ENCODE measurements around the gene CLDND1.

CLDND1 gene

DNA sequence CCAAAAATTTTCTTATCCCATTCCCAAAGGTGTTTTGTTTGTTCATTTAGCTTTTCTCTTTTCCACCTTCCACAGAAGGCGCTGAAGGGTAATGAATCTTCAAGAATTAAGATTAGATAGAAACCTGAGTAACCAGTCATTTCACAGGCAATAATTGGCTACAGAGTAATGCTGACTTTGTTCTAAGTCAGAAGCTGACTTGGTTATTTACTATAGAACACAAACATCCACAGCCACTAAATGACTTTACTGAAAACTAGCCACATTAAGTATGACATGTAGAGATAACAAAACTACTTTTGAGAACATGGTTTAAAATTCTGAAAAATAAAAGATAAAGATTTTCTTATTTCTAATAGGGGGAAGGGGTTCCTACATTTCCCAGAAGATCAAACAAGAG, 7.8 kb downstream of the CLDND1 start:
- intact Hi-C loops (cut with micrococcal nuclease), result no loop called here
- H3K36me3 Mint-ChIP-seq (ENCODE audit: low read depth), result peaks cover 68% of the 10 kb centered on the region

DNA sequence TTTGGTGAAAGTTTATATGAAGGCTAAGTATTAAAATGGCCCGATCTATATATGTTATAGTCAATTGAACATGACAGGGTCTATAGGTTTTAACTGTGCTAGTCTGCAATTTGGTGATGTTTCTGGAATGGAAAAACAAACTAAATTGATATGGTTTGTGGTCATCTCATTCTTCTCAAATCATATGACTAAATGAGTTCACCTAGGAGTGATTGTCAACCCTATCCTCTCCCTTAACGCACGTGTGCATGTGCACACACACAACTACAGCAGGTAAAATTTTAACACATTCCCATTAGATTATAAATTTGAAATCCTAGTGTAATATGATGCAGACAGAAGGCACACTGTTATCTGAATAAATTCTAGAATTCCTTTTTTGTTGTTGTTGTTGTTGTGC, 9.0 kb downstream of the CLDND1 start:
- Mint-ChIP-seq H3K9me3 (no peaks in the 10 kb centered on the region), H3K4me3 (no peak overlapping the region), H3K27ac (no peak overlapping the region), H3K27me3 (no peaks in the 10 kb centered on the region), H3K4me1 (ENCODE audit: low read depth) (peaks cover under 1% of the 10 kb centered on the region), H3K36me3 (ENCODE audit: low read depth) (peaks cover 56% of the 10 kb centered on the region)
- intact Hi-C loops (cut with micrococcal nuclease), result no loop called here

More for the DNA sequence above, 7.8 kb downstream of the CLDND1 start:
- no peak overlapping the region for H3K4me3 Mint-ChIP-seq
- H3K4me1 Mint-ChIP-seq (ENCODE audit: low read depth), result peaks cover 13% of the 10 kb centered on the region
- no peaks in the 10 kb centered on the region for H3K27me3 Mint-ChIP-seq
- no peak overlapping the region for H3K27ac Mint-ChIP-seq
- H3K9me3 Mint-ChIP-seq, result no peaks in the 10 kb centered on the region

DNA sequence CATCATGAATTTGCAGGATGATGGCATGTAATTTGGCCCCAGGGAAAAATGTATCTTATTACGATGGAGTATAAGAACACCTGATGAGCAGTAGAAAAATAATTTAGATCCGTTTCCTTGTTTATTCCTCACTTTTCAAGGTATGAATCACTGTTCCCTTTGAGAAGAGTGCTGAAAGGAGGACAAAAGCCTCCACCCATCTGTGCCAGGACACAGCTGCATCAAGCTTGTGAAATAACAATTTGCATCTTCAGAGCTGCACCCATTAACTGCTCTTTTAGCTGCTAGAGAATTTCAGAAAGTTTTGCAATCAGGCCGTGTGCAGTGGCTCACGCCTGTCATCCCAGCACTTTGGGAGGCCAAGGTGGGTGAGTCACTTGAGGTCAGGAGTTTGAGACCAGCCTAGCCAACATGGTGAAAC, 9.6 kb downstream of the CLDND1 start:
- no peak overlapping the region for H3K27ac Mint-ChIP-seq
- intact Hi-C loops (cut with micrococcal nuclease), result no loop called here
- H3K36me3 Mint-ChIP-seq (ENCODE audit: low read depth), result peaks cover 49% of the 10 kb centered on the region
- no peaks in the 10 kb centered on the region for H3K4me1 Mint-ChIP-seq (ENCODE audit: low read depth)
- H3K27me3 Mint-ChIP-seq, result no peaks in the 10 kb centered on the region
- H3K4me3 Mint-ChIP-seq, result no peak overlapping the region
- no peaks in the 10 kb centered on the region for H3K9me3 Mint-ChIP-seq

DNA sequence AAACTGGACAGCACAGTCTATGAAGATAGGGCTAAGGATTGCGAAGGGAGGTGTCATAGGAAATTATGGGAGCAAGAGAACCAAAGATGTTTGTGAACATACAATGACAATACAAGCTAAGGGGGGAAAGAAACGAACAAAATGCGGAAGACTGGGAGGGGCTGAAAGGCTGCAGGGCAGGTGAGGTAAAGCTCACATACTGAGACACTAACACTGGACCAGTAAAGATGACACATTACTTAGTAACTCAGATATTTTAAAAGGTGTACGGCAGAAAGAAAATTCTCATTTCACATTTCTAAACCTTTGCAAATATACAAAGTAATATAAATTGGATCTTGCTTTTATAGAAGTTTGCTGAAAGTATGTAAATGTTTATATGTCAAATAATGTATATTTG, 10.1 kb downstream of the CLDND1 start:
- H3K36me3 Mint-ChIP-seq (ENCODE audit: low read depth), result peaks cover 48% of the 10 kb centered on the region
- no peaks in the 10 kb centered on the region for H3K9me3 Mint-ChIP-seq
- intact Hi-C loops (cut with micrococcal nuclease), result no loop called here
- H3K27ac Mint-ChIP-seq, result no peak overlapping the region
- no peaks in the 10 kb centered on the region for H3K27me3 Mint-ChIP-seq
- H3K4me3 Mint-ChIP-seq, result no peak overlapping the region
- no peaks in the 10 kb centered on the region for H3K4me1 Mint-ChIP-seq (ENCODE audit: low read depth)

DNA sequence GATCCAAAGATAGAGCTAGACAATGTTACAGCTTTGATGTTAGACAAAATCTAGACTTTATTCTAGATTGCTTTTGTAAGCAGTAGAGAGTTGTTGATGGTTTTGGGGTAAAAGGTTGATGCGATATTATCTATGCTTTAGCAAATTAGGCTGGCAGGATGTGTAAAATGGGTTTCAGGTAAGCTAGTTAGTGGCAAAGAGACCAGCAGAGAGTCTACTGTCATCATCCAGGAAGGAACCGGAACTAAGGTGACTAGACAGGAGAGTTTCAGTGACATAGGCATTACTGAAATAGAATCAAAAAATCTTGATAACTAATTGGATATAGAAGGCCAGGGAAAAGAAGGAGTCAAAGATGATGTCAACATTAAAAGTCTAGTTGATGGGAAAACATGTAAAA, 14.1 kb downstream of the CLDND1 start:
- intact Hi-C loops (cut with micrococcal nuclease), result no loop called here
- no peak overlapping the region for H3K4me3 Mint-ChIP-seq
- H3K9me3 Mint-ChIP-seq, result no peaks in the 10 kb centered on the region
- H3K36me3 Mint-ChIP-seq (ENCODE audit: low read depth), result peaks cover 25% of the 10 kb centered on the region
- no peaks in the 10 kb centered on the region for H3K4me1 Mint-ChIP-seq (ENCODE audit: low read depth)
- no peak overlapping the region for H3K27ac Mint-ChIP-seq
- H3K27me3 Mint-ChIP-seq, result no peaks in the 10 kb centered on the region

- Mint-ChIP-seq H3K36me3 (ENCODE audit: low read depth) (peaks cover 6% of the 10 kb centered on the region), H3K4me3 (no peak overlapping the region), H3K9me3 (no peaks in the 10 kb centered on the region), H3K27me3 (no peaks in the 10 kb centered on the region), H3K27ac (no peak overlapping the region), H3K4me1 (ENCODE audit: low read depth) (no peaks in the 10 kb centered on the region)
- intact Hi-C loops (cut with micrococcal nuclease), result no loop called here
Measured at GRCh38 chr3:98504539-98504938, 18.2 kb downstream of the CLDND1 start.

DNA sequence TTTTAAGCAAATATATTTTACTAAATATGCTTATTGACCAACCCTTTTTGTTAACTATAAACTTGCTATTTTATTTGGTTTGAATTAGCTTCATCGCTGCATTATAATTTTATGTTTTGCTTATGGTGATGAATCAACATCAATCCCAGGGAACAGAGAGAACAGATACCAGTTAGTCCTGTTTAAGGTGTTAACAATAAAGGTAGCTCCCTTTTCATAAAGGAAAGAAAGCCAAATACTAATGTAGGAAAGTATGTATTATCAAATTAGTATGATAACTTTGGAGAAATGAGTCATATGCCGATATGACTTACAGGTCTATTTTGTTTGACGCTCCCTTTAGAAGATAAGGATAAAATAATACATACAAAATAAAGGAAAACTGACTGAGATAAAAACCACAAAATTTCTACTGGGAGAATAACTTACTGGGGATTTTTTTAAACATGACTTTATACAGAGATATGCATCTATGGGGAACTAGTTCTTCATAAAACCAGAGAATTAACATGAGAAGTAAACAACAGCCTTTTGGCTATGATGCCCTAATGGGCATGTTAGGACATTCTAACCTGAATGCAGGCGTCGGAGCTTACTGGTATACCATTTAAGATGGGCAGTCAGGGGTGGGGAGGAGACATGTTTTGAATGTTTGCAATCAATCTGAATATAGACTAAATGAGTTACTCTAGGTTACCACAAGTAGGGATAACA, 20.7 kb downstream of the CLDND1 start:
- intact Hi-C loops (cut with micrococcal nuclease), result no loop called here
- no peaks in the 10 kb centered on the region for H3K36me3 Mint-ChIP-seq (ENCODE audit: low read depth)
- no peak overlapping the region for H3K4me3 Mint-ChIP-seq
- no peaks in the 10 kb centered on the region for H3K4me1 Mint-ChIP-seq (ENCODE audit: low read depth)
- no peak overlapping the region for H3K27ac Mint-ChIP-seq
- no peaks in the 10 kb centered on the region for H3K9me3 Mint-ChIP-seq
- no peaks in the 10 kb centered on the region for H3K27me3 Mint-ChIP-seq

DNA sequence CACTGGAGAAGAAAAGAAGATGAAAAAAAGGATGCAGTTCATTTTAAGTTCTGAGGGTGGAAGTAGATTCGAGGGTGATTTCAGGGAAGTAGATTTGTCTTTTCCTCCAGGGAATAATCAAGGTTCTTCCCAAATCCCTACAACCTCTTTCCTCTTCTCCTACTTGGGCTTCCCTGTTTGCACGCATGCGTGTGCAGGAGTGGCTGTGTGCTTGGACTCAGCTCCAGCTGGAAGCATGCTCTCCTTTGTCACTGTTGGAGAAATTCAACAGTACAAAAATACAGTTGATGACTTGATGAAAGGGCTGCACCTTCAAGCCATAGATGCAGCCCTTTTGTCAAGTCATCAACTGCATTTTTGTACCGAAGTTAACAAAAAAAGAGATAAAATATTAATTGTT, 21.4 kb downstream of the CLDND1 start:
- intact Hi-C loops (cut with micrococcal nuclease), result no loop called here
- no peaks in the 10 kb centered on the region for H3K36me3 Mint-ChIP-seq (ENCODE audit: low read depth)
- no peaks in the 10 kb centered on the region for H3K27me3 Mint-ChIP-seq
- H3K9me3 Mint-ChIP-seq, result no peaks in the 10 kb centered on the region
- no peaks in the 10 kb centered on the region for H3K4me1 Mint-ChIP-seq (ENCODE audit: low read depth)
- H3K27ac Mint-ChIP-seq, result no peak overlapping the region
- H3K4me3 Mint-ChIP-seq, result no peak overlapping the region

DNA sequence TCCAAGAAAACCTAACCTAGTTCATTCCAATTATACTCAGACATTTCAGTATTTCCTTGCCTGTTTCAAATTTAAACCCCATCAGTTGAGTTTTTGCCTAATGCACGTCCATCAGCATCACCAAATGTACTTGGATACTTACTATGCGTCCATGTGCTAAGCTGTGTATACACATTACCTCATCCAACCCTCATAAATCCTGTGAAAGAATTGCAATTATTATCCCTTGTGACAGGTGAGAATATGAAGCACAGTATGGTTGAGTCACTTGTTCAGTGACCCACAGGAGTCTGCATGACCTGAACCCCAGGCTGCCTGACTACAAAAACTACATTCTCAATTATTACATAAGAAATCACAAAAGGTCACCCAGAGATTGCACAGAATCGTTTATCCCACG, 22.7 kb downstream of the CLDND1 start:
- no peaks in the 10 kb centered on the region for H3K9me3 Mint-ChIP-seq
- H3K4me3 Mint-ChIP-seq, result no peak overlapping the region
- H3K27me3 Mint-ChIP-seq, result no peaks in the 10 kb centered on the region
- no peaks in the 10 kb centered on the region for H3K4me1 Mint-ChIP-seq (ENCODE audit: low read depth)
- no peaks in the 10 kb centered on the region for H3K36me3 Mint-ChIP-seq (ENCODE audit: low read depth)
- intact Hi-C loops (cut with micrococcal nuclease), result no loop called here
- H3K27ac Mint-ChIP-seq, result no peak overlapping the region

GRCh38 chr3:98497381-98497780, 25.3 kb downstream of the CLDND1 start, which contains the start of gene OR5K2:
OR5K2 (plus strand) TSS chr3:98497681; CDS start chr3:98497681, 0 bp downstream.
- H3K27me3 Mint-ChIP-seq, result peaks cover 1% of the 10 kb centered on the region
- no peaks in the 10 kb centered on the region for H3K4me1 Mint-ChIP-seq (ENCODE audit: low read depth)
- intact Hi-C loops (cut with micrococcal nuclease), result no loop called here
- H3K9me3 Mint-ChIP-seq, result no peaks in the 10 kb centered on the region
- H3K36me3 Mint-ChIP-seq (ENCODE audit: low read depth), result no peaks in the 10 kb centered on the region
- H3K27ac Mint-ChIP-seq, result no peak within 1 kb of the TSS
- H3K4me3 Mint-ChIP-seq, result no peak within 1 kb of the TSS

GRCh38 chr3:98483626-98484025, 39.1 kb downstream of the CLDND1 start:
- Mint-ChIP-seq H3K9me3 (peaks cover 50% of the 10 kb centered on the region), H3K27me3 (peaks cover 1% of the 10 kb centered on the region), H3K27ac (no peak overlapping the region), H3K4me3 (no peak overlapping the region), H3K4me1 (ENCODE audit: low read depth) (no peaks in the 10 kb centered on the region), H3K36me3 (ENCODE audit: low read depth) (no peaks in the 10 kb centered on the region)
- intact Hi-C loops (cut with micrococcal nuclease), result no loop called here

- Mint-ChIP-seq H3K4me3 (no peak overlapping the region), H3K27me3 (peaks cover 1% of the 10 kb centered on the region), H3K36me3 (ENCODE audit: low read depth) (no peaks in the 10 kb centered on the region), H3K27ac (no peak overlapping the region), H3K4me1 (ENCODE audit: low read depth) (no peaks in the 10 kb centered on the region), H3K9me3 (peaks cover 43% of the 10 kb centered on the region)
- intact Hi-C loops (cut with micrococcal nuclease), result no loop called here
Measured at GRCh38 chr3:98482717-98483482, 39.8 kb downstream of the CLDND1 start.

Measured in dendritic cell treated with granulocyte-macrophage colony-stimulating factor and Interleukin-4, amounts not matched to agents 40 ng/mL and 50 ng/mL, for 4 days (primary cell).